DOHH2 (cell line): ENCODE results near the gene WNT10A.
A peak's percentile ranks its signal among the peaks of the same experiment; 100 is the strongest.

Experiments used
- H3F3A ChIP-seq: fragments of 200-600 bp; sonication (generic), shearing (Covaris generic); 2 replicates; pipeline ENCODE4 v1.6.0; 2016; ENCODE audit warnings: antibody characterized with exemption, mild to moderate bottlenecking; ENCODE audit not compliant: control insufficient read depth, insufficient read depth
- H3K27ac ChIP-seq: fragments of 200-600 bp; sonication (generic); 2 replicates; pipeline ENCODE4 v1.5.1; 2014; ENCODE audit warnings: low read depth, mild to moderate bottlenecking, low read length, moderate library complexity
- H3K27me3 ChIP-seq: fragments of 200-600 bp; sonication (generic); 2 replicates; pipeline ENCODE4 v1.6.1; 2014; ENCODE audit warnings: mild to moderate bottlenecking, low read length, mixed read lengths; ENCODE audit not compliant: control insufficient read depth
- H3K36me3 ChIP-seq: fragments of 200-600 bp; sonication (generic); 2 replicates; pipeline ENCODE4 v1.6.1; 2014; ENCODE audit warnings: mild to moderate bottlenecking, low read length, moderate library complexity, mixed read lengths; ENCODE audit not compliant: control insufficient read depth
- H3K4me1 ChIP-seq: fragments of 200-600 bp; sonication (generic); 2 replicates; pipeline ENCODE4 v1.6.1; 2014; ENCODE audit warnings: mild to moderate bottlenecking, low read length, mixed read lengths; ENCODE audit not compliant: control insufficient read depth
- H3K4me2 ChIP-seq: fragments of 200-600 bp; sonication (generic); 2 replicates; pipeline ENCODE4 v1.6.0; 2014; ENCODE audit warnings: mild to moderate bottlenecking, low read length, moderate library complexity
- H3K4me3 ChIP-seq: fragments of 200-600 bp; sonication (generic); 2 replicates; pipeline ENCODE4 v1.5.1; 2014; ENCODE audit warnings: mild to moderate bottlenecking, low read length, mixed read lengths
- H3K79me2 ChIP-seq: fragments of 200-600 bp; sonication (generic); 2 replicates; pipeline ENCODE4 v1.6.1; 2014; ENCODE audit warnings: mild to moderate bottlenecking, low read length, mixed read lengths; ENCODE audit not compliant: control insufficient read depth
- H3K9me2 ChIP-seq: fragments of 200-600 bp; sonication (generic); replicated peaks from 2 replicates; pipeline ENCODE4 v1.6.1; 2014; ENCODE audit warnings: mild to moderate bottlenecking, low read length, mixed read lengths; ENCODE audit not compliant: control insufficient read depth
- H3K9me3 ChIP-seq: fragments of 200-600 bp; sonication (generic); 2 replicates; pipeline ENCODE4 v1.6.1; 2014; ENCODE audit warnings: antibody characterized with exemption, low read length, mixed read lengths; ENCODE audit not compliant: control insufficient read depth, insufficient read depth
- H4K20me1 ChIP-seq: fragments of 200-600 bp; sonication (generic); 2 replicates; pipeline ENCODE4 v1.6.0; 2014; ENCODE audit warnings: low read depth, mild to moderate bottlenecking, antibody characterized with exemption, low read length, moderate library complexity; ENCODE audit not compliant: control insufficient read depth, insufficient read depth
- CTCF ChIP-seq: fragments of 200-600 bp; sonication (generic); IDR thresholded peaks from one replicate; pipeline ENCODE4 v1.5.1; 2014; ENCODE audit warnings: antibody characterized with exemption, mild to moderate bottlenecking, low read depth, low read length; ENCODE audit not compliant: poor library complexity, severe bottlenecking
- EZH2phosphoT487 ChIP-seq: fragments of 200-600 bp; sonication (generic); IDR thresholded peaks from 2 replicates; pipeline ENCODE4 v1.6.1; 2017; ENCODE audit warnings: borderline replicate concordance, mild to moderate bottlenecking, antibody characterized with exemption, low read length, moderate library complexity, mixed read lengths

Gene WNT10A

GRCh38 chr2:218879776-218880101, 913 bp upstream of the WNT10A start:
- Histone ChIP-seq H3K4me3 (peak overlapping the region; percentile 75), H3K4me2 (peak overlapping the region; percentile 84), H3K27me3 (peaks cover 41% of the 10 kb centered on the region), H3K27ac (peak overlapping the region; percentile 77), H3K9me3 (no peaks in the 10 kb centered on the region), H3K36me3 (peaks cover 6% of the 10 kb centered on the region; the same call in 1 of the 2 replicates), H3F3A (peaks cover 14% of the 10 kb centered on the region), H4K20me1 (no peaks in the 10 kb centered on the region), H3K4me1 (peaks cover 79% of the 10 kb centered on the region), H3K79me2 (no peaks in the 10 kb centered on the region), H3K9me2 (no peaks in the 10 kb centered on the region)
- TF ChIP-seq CTCF = no peak
- no peak for TF ChIP-seq EZH2phosphoT487

- peak overlapping the region; percentile 75 for H3K4me3 ChIP-seq
- peaks cover 6% of the 10 kb centered on the region; the same call in 1 of the 2 replicates for H3K36me3 ChIP-seq
- H3K9me2 ChIP-seq = no peaks in the 10 kb centered on the region
- no peaks in the 10 kb centered on the region for H3K9me3 ChIP-seq
- no peaks in the 10 kb centered on the region for H4K20me1 ChIP-seq
- H3K4me2 ChIP-seq = peak overlapping the region; percentile 84
- H3K79me2 ChIP-seq = no peaks in the 10 kb centered on the region
- H3K27me3 ChIP-seq = peaks cover 45% of the 10 kb centered on the region
- peaks cover 92% of the 10 kb centered on the region for H3K4me1 ChIP-seq
- no peak for TF ChIP-seq CTCF
- no peak for TF ChIP-seq EZH2phosphoT487
- H3F3A ChIP-seq = peaks cover 18% of the 10 kb centered on the region
- H3K27ac ChIP-seq = peak overlapping the region; percentile 77
Measured at GRCh38 chr2:218880859-218881594, 375 bp downstream of the WNT10A start.

GRCh38 chr2:218881744-218882460, 1.2 kb downstream of the WNT10A start:
- H3K4me2 ChIP-seq = peak overlapping the region; percentile 84
- peaks cover 6% of the 10 kb centered on the region; the same call in 1 of the 2 replicates for H3K36me3 ChIP-seq
- TF ChIP-seq EZH2phosphoT487 (no peak), CTCF (no peak)
- no peak overlapping the region for H3K27ac ChIP-seq
- H4K20me1 ChIP-seq = no peaks in the 10 kb centered on the region
- peaks cover 41% of the 10 kb centered on the region for H3K27me3 ChIP-seq
- H3K9me3 ChIP-seq = no peaks in the 10 kb centered on the region
- H3F3A ChIP-seq = peaks cover 18% of the 10 kb centered on the region
- H3K4me1 ChIP-seq = peaks cover 97% of the 10 kb centered on the region
- H3K79me2 ChIP-seq = no peaks in the 10 kb centered on the region
- H3K9me2 ChIP-seq = no peaks in the 10 kb centered on the region
- peak overlapping the region; percentile 75 for H3K4me3 ChIP-seq
